Measurements from ENCODE around the gene TSPAN31. TPM values are rescaled to one million over a fixed set of nuclear protein-coding genes. Genes with fewer than 3 reads are reported as not detected.

Gene TSPAN31
- total RNA-seq, 4 donors from 2014 or later = 38.2 to 103 (median 51.0) TPM

- H3K27me3 ChIP-seq = peaks cover 0 to 7% of the 10 kb centered on the region in 2 donors
- intact Hi-C loops (cut with DNase I; ENCODE audit: low total_unique reads) = no loop called here
- no peak for DNase-seq
These were observed 13.3 kb upstream of the TSPAN31 start for GRCh38 chr12:57731411-57732080.

DNA sequence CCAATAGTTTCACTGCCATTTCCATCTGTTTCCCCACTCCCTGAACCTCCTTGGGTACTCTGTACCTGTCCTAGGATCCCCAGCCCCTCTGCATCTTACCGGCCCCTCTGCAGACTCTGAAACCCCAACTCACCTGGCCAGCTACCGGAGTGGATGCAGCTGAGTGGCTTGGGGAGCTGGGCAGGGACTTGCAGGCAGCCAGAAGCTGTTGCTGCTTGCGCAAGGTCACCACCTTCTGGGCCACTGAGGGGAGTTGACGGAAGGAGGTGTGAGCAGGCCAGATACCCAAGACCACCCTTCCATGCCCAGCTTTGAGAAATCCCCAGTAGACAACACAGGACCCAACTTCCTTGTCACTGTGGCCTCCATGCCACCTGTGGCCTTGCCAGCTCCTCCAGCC lies 12.6 kb upstream of the TSPAN31 start:
- no peak overlapping the region for H3K27ac ChIP-seq
- no peak for TF ChIP-seq POLR2A (IDR thresholded peaks at IDR 0.05)
- TF ChIP-seq CTCF (IDR thresholded peaks at IDR 0.05) = no peak
- no peak for DNase-seq
- intact Hi-C loops (cut with DNase I; ENCODE audit: low total_unique reads) = no loop called here
- no peaks in the 10 kb centered on the region for H3K9me3 ChIP-seq
- H3K27me3 ChIP-seq = peaks cover 4 to 14% of the 10 kb centered on the region in 2 donors
- no peaks in the 10 kb centered on the region for H3K36me3 ChIP-seq
- H3K4me1 ChIP-seq = peaks cover 0 to 14% of the 10 kb centered on the region in 2 donors
- no peak overlapping the region for H3K4me3 ChIP-seq

More at GRCh38 chr12:57731411-57732080, 13.3 kb upstream of the TSPAN31 start:
- Histone ChIP-seq H3K4me1 (peaks cover 0 to 10% of the 10 kb centered on the region in 2 donors), H3K4me3 (no peak overlapping the region), H3K27ac (no peak overlapping the region), H3K9me3 (no peaks in the 10 kb centered on the region), H3K36me3 (no peaks in the 10 kb centered on the region)
- no peak for TF ChIP-seq CTCF (IDR thresholded peaks at IDR 0.05)

GRCh38 chr12:57732726-57733593 lies 11.9 kb upstream of the TSPAN31 start:
- H3K9me3 ChIP-seq = no peaks in the 10 kb centered on the region
- TF ChIP-seq POLR2A (IDR thresholded peaks at IDR 0.05) (no peak), CTCF (IDR thresholded peaks at IDR 0.05) (no peak)
- no peak overlapping the region for H3K4me3 ChIP-seq
- H3K27ac ChIP-seq = no peak overlapping the region
- intact Hi-C loops (cut with DNase I; ENCODE audit: low total_unique reads) = no loop called here
- DNase-seq = no peak
- H3K4me1 ChIP-seq = peaks cover 0 to 21% of the 10 kb centered on the region in 2 donors
- H3K36me3 ChIP-seq = no peaks in the 10 kb centered on the region
- peaks cover 6 to 20% of the 10 kb centered on the region in 2 donors for H3K27me3 ChIP-seq

GRCh38 chr12:57733928-57734327 lies 10.9 kb upstream of the TSPAN31 start:
- H3K4me1 ChIP-seq = peaks cover 0 to 29% of the 10 kb centered on the region in 2 donors
- H3K9me3 ChIP-seq = no peaks in the 10 kb centered on the region
- DNase-seq = no peak
- H3K27me3 ChIP-seq = peaks cover 13 to 29% of the 10 kb centered on the region in 2 donors
- intact Hi-C loops (cut with DNase I; ENCODE audit: low total_unique reads) = no loop called here
- H3K4me3 ChIP-seq = no peak overlapping the region
- TF ChIP-seq CTCF (IDR thresholded peaks at IDR 0.05) = no peak
- no peak overlapping the region for H3K27ac ChIP-seq
- no peaks in the 10 kb centered on the region for H3K36me3 ChIP-seq

DNA sequence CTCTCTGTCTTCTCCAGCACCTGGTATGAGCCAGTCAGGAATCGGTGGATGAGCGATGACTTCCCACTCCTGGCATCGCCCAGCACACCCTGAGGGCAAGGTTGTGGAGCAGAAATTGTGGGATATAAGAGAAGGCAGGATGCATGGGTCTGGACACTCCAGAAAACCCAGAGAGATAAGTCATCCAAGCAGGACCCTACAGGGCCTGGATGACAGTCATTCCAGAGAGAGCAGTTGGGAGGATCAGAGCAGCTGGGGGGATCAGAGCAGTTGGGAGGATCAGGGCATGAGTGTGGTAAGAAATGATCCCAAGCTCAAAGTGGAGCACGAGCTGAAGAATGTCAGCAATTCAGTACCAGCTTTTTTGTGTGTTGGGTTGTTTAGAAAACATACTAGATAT lies 10.2 kb upstream of the TSPAN31 start:
- TF ChIP-seq CTCF (IDR thresholded peaks at IDR 0.05) (no peak), POLR2A (IDR thresholded peaks at IDR 0.05) (no peak)
- H3K4me3 ChIP-seq = no peak overlapping the region
- no peak for DNase-seq
- H3K9me3 ChIP-seq = no peaks in the 10 kb centered on the region
- H3K36me3 ChIP-seq = no peaks in the 10 kb centered on the region
- no peak overlapping the region for H3K27ac ChIP-seq
- H3K27me3 ChIP-seq = peaks cover 17 to 29% of the 10 kb centered on the region in 2 donors
- H3K4me1 ChIP-seq = peaks cover 0 to 29% of the 10 kb centered on the region in 2 donors
- intact Hi-C loops (cut with DNase I; ENCODE audit: low total_unique reads) = no loop called here

Measured in uterus (tissue), 4 donors.